ENCODE results near the gene REXO4. TPM values are rescaled to one million over a fixed set of nuclear protein-coding genes. Genes with fewer than 3 reads are reported as not detected.

Gene REXO4
- polyA plus RNA-seq, 1 donor (not counting 4 experiments of a cell fraction or from before 2014, with no cell fraction given) = 21.5 TPM

- TF ChIP-seq EZH2 (IDR thresholded peaks at IDR 0.05; ENCODE audit: low read length) (no peak), CTCF (optimal IDR thresholded peaks at IDR 0.05 in 1 of 3, IDR thresholded peaks at IDR 0.05 in 1 of 3, conservative IDR thresholded peaks at IDR 0.05 in 1 of 3; ENCODE audit: extremely low read depth in 1 of 3, insufficient read depth in 2 of 3, low read length in 3 of 3) (no peak)
- no peak overlapping the region for H2AFZ ChIP-seq (ENCODE audit: control insufficient read depth, low read length)
- H3K9me1 ChIP-seq (ENCODE audit: control insufficient read depth, extremely low read depth, insufficient read depth, low read length) = peaks cover 8% of the 10 kb centered on the region
- no peak overlapping the region for H3K9ac ChIP-seq (ENCODE audit: control insufficient read depth, extremely low read depth, insufficient read depth, low read length)
- no peak overlapping the region for H3K4me2 ChIP-seq (ENCODE audit: control insufficient read depth, extremely low read depth, insufficient read depth, low read depth, low read length)
- no peaks in the 10 kb centered on the region for H3K27me3 ChIP-seq (ENCODE audit: control insufficient read depth, extremely low read depth, insufficient read depth, low read length)
- DNase-seq (ENCODE audit: low read depth, low spot score) = no peak
- H3K36me3 ChIP-seq (ENCODE audit: control insufficient read depth in 2 of 2, extremely low read depth in 1 of 2, insufficient read depth in 2 of 2, low read length in 2 of 2) = peaks cover 34 to 55% of the 10 kb centered on the region in 2 experiments
- H3K79me2 ChIP-seq (ENCODE audit: control insufficient read depth, insufficient read depth, low read length) = peaks cover 93% of the 10 kb centered on the region
- no peak for FAIRE-seq
- no peaks in the 10 kb centered on the region for H3K9me3 ChIP-seq (ENCODE audit: control insufficient read depth, low read depth, low read length)
- H3K4me1 ChIP-seq (ENCODE audit: control insufficient read depth, extremely low read depth, insufficient read depth, low read length) = peaks cover 64% of the 10 kb centered on the region
- H3K4me3 ChIP-seq (ENCODE audit: control insufficient read depth in 2 of 3, extremely low read depth in 1 of 3, insufficient read depth in 2 of 3, low read depth in 1 of 3, low read length in 3 of 3) = no peak overlapping the region
- no peak overlapping the region for H3K27ac ChIP-seq (ENCODE audit: control insufficient read depth, insufficient read depth, low read length)
- peaks cover 62% of the 10 kb centered on the region for H4K20me1 ChIP-seq (ENCODE audit: control insufficient read depth, extremely low read depth, insufficient read depth, low read length)
- dilution Hi-C loops (cut with MboI; ENCODE audit: extremely low pct_ligation_motif_present, low sequenced_read_pairs) = no loop called here
These were observed 47.9 kb downstream of the REXO4 start for GRCh38 chr9:133369933-133370332.

GRCh38 chr9:133369422-133369821 lies 48.4 kb downstream of the REXO4 start:
- Histone ChIP-seq H3K9me1 (ENCODE audit: control insufficient read depth, extremely low read depth, insufficient read depth, low read length) (peaks cover 8% of the 10 kb centered on the region), H3K36me3 (ENCODE audit: control insufficient read depth in 2 of 2, extremely low read depth in 1 of 2, insufficient read depth in 2 of 2, low read length in 2 of 2) (peaks cover 34 to 56% of the 10 kb centered on the region in 2 experiments), H3K9me3 (ENCODE audit: control insufficient read depth, low read depth, low read length) (no peaks in the 10 kb centered on the region), H2AFZ (ENCODE audit: control insufficient read depth, low read length) (no peak overlapping the region), H3K27ac (ENCODE audit: control insufficient read depth, insufficient read depth, low read length) (no peak overlapping the region), H4K20me1 (ENCODE audit: control insufficient read depth, extremely low read depth, insufficient read depth, low read length) (peaks cover 63% of the 10 kb centered on the region), H3K4me2 (ENCODE audit: control insufficient read depth, extremely low read depth, insufficient read depth, low read depth, low read length) (no peak overlapping the region), H3K27me3 (ENCODE audit: control insufficient read depth, extremely low read depth, insufficient read depth, low read length) (no peaks in the 10 kb centered on the region), H3K4me3 (ENCODE audit: control insufficient read depth in 2 of 3, extremely low read depth in 1 of 3, insufficient read depth in 2 of 3, low read depth in 1 of 3, low read length in 3 of 3) (no peak overlapping the region), H3K9ac (ENCODE audit: control insufficient read depth, extremely low read depth, insufficient read depth, low read length) (no peak overlapping the region), H3K4me1 (ENCODE audit: control insufficient read depth, extremely low read depth, insufficient read depth, low read length) (peaks cover 66% of the 10 kb centered on the region), H3K79me2 (ENCODE audit: control insufficient read depth, insufficient read depth, low read length) (peaks cover 88% of the 10 kb centered on the region)
- FAIRE-seq (no peak), DNase-seq (ENCODE audit: low read depth, low spot score) (no peak)
- dilution Hi-C loops (cut with MboI; ENCODE audit: extremely low pct_ligation_motif_present, low sequenced_read_pairs) = no loop called here
- no peak for TF ChIP-seq CTCF (optimal IDR thresholded peaks at IDR 0.05 in 1 of 3, IDR thresholded peaks at IDR 0.05 in 1 of 3, conservative IDR thresholded peaks at IDR 0.05 in 1 of 3; ENCODE audit: extremely low read depth in 1 of 3, insufficient read depth in 2 of 3, low read length in 3 of 3)
- no peak for TF ChIP-seq EZH2 (IDR thresholded peaks at IDR 0.05; ENCODE audit: low read length)
